Ishikawa (cell line): Measurements from ENCODE around the gene TNK2.

Experiments
- CEBPB ChIP-seq: IDR thresholded peaks from 2 replicates; pipeline ENCODE4 v1.6.1; 2012
- EP300 ChIP-seq: IDR thresholded peaks from 2 replicates; pipeline ENCODE4 v1.6.1; 2012; ENCODE audit warnings: borderline replicate concordance
- NFIC ChIP-seq: IDR thresholded peaks from 2 replicates; pipeline ENCODE4 v1.6.1; 2012
- TAF1 ChIP-seq: IDR thresholded peaks from 2 replicates; pipeline ENCODE4 v1.6.1; 2012; ENCODE audit warnings: low read depth, mild to moderate bottlenecking
- TEAD4 ChIP-seq: IDR thresholded peaks from 2 replicates; pipeline ENCODE4 v1.6.1; 2012
- YY1 ChIP-seq: IDR thresholded peaks from 2 replicates; pipeline ENCODE4 v1.6.1; 2012; ENCODE audit warnings: low read depth
- ZBTB7A ChIP-seq: IDR thresholded peaks from 2 replicates; pipeline ENCODE4 v1.6.1; 2012; ENCODE audit warnings: low read depth
- TF ChIP-seq, protein P1 (sequence below): IDR thresholded peaks from 2 replicates; pipeline ENCODE4 v1.6.1; 2012
- TF ChIP-seq, protein P2 (sequence below): IDR thresholded peaks from 2 replicates; pipeline ENCODE4 v1.6.1; 2012; ENCODE audit warnings: low read depth, mild to moderate bottlenecking

DNA sequence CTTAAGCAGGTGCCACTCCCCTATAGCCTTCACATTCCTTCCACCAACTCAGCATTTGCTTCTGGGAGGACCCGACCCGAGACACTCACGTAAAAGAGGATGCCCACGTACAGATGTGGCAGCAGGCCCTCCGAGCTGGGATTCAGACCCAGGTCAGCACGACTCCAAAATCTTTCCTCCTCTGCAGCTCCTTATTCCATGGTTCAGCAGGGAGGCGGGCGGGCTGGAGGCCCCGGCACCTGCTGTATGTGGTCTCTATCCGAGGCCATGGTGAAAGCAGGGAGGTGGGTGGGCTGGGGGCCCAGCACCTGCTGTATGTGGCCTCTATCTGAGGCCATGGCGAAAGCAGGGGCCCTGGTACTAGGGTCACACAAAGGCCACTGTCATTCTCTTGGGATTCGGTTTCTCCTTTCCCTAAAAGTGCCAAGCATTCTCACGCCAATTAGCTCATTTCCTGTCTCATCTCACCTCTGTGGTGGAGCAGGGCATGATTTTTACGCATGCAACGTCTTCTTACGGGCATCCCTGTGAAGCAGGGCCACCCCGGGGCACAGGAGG, 90.7 kb downstream of the TNK2 start:
- TF ChIP-seq TAF1 (no peak), CEBPB (no peak), EP300 (no peak), TEAD4 (no peak), NFIC (no peak), YY1 (no peak), ZBTB7A (no peak)
- TF ChIP-seq, protein P1, sequence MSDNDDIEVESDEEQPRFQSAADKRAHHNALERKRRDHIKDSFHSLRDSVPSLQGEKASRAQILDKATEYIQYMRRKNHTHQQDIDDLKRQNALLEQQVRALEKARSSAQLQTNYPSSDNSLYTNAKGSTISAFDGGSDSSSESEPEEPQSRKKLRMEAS: no peak
- TF ChIP-seq, protein P2, sequence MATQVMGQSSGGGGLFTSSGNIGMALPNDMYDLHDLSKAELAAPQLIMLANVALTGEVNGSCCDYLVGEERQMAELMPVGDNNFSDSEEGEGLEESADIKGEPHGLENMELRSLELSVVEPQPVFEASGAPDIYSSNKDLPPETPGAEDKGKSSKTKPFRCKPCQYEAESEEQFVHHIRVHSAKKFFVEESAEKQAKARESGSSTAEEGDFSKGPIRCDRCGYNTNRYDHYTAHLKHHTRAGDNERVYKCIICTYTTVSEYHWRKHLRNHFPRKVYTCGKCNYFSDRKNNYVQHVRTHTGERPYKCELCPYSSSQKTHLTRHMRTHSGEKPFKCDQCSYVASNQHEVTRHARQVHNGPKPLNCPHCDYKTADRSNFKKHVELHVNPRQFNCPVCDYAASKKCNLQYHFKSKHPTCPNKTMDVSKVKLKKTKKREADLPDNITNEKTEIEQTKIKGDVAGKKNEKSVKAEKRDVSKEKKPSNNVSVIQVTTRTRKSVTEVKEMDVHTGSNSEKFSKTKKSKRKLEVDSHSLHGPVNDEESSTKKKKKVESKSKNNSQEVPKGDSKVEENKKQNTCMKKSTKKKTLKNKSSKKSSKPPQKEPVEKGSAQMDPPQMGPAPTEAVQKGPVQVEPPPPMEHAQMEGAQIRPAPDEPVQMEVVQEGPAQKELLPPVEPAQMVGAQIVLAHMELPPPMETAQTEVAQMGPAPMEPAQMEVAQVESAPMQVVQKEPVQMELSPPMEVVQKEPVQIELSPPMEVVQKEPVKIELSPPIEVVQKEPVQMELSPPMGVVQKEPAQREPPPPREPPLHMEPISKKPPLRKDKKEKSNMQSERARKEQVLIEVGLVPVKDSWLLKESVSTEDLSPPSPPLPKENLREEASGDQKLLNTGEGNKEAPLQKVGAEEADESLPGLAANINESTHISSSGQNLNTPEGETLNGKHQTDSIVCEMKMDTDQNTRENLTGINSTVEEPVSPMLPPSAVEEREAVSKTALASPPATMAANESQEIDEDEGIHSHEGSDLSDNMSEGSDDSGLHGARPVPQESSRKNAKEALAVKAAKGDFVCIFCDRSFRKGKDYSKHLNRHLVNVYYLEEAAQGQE: no peak
